ENCODE results near the gene TTYH3. TPM values are rescaled to one million over a fixed set of nuclear protein-coding genes. Genes with fewer than 3 reads are reported as not detected.

Gene TTYH3
- total and polyA plus RNA-seq, 2 of the 13 experiments (the other 11 are each of a cell fraction or from before 2014, with no cell fraction given): 26.3 to 50.0 TPM

DNA sequence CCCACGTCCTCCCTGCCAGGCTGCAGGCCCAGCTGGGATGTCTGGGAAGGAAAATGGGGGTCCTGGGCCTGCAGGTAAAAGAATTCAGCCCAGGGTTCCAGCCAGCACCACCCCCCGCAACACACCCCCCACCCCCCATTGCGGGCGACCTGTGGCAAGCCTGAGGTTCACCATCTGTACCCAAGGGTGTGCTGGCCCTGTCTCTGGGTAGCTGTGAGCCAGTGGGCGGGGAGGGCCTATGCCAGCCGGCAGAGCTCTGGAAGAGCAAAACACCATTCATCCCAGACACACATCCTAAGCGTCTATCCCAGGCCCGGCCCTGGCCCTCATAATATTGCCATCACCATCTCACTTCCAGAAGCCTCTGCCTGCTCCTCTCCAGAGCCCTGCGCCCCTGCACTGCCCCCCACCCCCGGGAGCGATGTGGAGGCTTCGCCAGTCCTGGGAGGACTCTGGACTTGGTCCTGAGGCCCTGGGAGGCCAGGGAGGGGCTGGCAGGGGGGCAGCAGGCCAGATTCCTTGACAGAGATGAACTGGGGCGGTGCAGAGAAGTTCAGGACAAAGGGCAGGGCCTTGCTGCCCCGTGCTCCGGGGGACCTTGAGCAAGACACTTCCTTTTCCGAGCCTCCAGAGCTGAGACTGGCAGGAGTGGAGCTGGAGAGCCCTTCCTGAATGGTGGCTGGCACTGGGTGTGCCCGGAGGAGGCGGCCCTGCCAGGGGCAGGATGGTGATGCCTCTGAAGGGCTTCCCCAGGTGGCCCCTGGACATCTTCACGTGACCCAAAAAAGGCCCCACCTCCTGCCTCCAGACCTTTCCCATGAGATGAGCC is 8.7 kb upstream of the TTYH3 start (continued):
- TF ChIP-seq ZNF530 (CRISPR knock-in tag; IDR thresholded peaks at IDR 0.05; ENCODE audit: low read depth): no peak
- TF ChIP-seq NRL (CRISPR knock-in tag; IDR thresholded peaks at IDR 0.05; ENCODE audit: borderline replicate concordance): no peak; the same call in 1 of the 2 replicates
- TF ChIP-seq GATAD1 (CRISPR knock-in tag; IDR thresholded peaks at IDR 0.05): no peak; the same call in 1 of the 2 replicates
- peak; percentile 66 for TF ChIP-seq RBFOX2 (IDR thresholded peaks at IDR 0.05; ENCODE audit: low read depth, low read length)
- TF ChIP-seq HDAC6 (IDR thresholded peaks at IDR 0.05; ENCODE audit: low read depth, low read length): no peak
- TF ChIP-seq ZNF354B (CRISPR knock-in tag; IDR thresholded peaks at IDR 0.05): no peak
- no peak for TF ChIP-seq PRPF4 (IDR thresholded peaks at IDR 0.05; ENCODE audit: low read depth, low read length, poor library complexity, severe bottlenecking)
- peak; percentile 37; the same call in 1 of the 2 replicates for TF ChIP-seq REPIN1 (CRISPR knock-in tag; IDR thresholded peaks at IDR 0.05; ENCODE audit: borderline replicate concordance, low read depth)
- TF ChIP-seq SNRNP70 (IDR thresholded peaks at IDR 0.05; ENCODE audit: low read depth, low read length): no peak
- TF ChIP-seq RBAK (CRISPR knock-in tag; IDR thresholded peaks at IDR 0.05): no peak
- TF ChIP-seq HOXA3 (CRISPR knock-in tag; IDR thresholded peaks at IDR 0.05): peak; percentile 89
- TF ChIP-seq, protein P1, sequence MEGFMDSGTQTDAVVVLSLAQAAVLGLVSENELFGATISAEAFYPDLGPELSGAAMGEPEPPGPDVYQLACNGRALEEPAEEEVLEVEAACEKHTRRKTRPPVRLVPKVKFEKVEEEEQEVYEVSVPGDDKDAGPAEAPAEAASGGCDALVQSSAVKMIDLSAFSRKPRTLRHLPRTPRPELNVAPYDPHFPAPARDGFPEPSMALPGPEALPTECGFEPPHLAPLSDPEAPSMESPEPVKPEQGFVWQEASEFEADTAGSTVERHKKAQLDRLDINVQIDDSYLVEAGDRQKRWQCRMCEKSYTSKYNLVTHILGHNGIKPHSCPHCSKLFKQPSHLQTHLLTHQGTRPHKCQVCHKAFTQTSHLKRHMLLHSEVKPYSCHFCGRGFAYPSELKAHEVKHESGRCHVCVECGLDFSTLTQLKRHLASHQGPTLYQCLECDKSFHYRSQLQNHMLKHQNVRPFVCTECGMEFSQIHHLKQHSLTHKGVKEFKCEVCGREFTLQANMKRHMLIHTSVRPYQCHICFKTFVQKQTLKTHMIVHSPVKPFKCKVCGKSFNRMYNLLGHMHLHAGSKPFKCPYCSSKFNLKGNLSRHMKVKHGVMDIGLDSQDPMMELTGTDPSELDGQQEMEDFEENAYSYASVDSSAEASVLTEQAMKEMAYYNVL (CRISPR knock-in tag; IDR thresholded peaks at IDR 0.05; ENCODE audit: borderline replicate concordance): peak; percentile 92; the same call in 1 of the 2 replicates
- TF ChIP-seq ZNF746 (CRISPR knock-in tag; IDR thresholded peaks at IDR 0.05): peak; percentile 89
- peak; percentile 26; the same call in 1 of the 2 replicates for TF ChIP-seq ZNF460 (CRISPR knock-in tag; IDR thresholded peaks at IDR 0.05; ENCODE audit: borderline replicate concordance)
- peak; percentile 30 for TF ChIP-seq ZNF781 (CRISPR knock-in tag; IDR thresholded peaks at IDR 0.05; ENCODE audit: borderline replicate concordance, not compliant biosample characterization)
- TF ChIP-seq RFX5 (IDR thresholded peaks at IDR 0.05; ENCODE audit: low read depth, low read length): no peak
- TF ChIP-seq ZNF382 (CRISPR knock-in tag; IDR thresholded peaks at IDR 0.05; ENCODE audit: borderline replicate concordance): no peak
- no peak; the same call in 1 of the 2 replicates for TF ChIP-seq ZNF335 (CRISPR knock-in tag; IDR thresholded peaks at IDR 0.05)
- TF ChIP-seq TBX2 (CRISPR knock-in tag; IDR thresholded peaks at IDR 0.05; ENCODE audit: borderline replicate concordance): peak; percentile 53; the same call in 1 of the 2 replicates
- TF ChIP-seq SMAD9 (CRISPR knock-in tag; IDR thresholded peaks at IDR 0.05): no peak
- no peak for TF ChIP-seq ZNF644 (CRISPR knock-in tag; IDR thresholded peaks at IDR 0.05; ENCODE audit: low read depth)
- TF ChIP-seq ZNF720 (CRISPR knock-in tag; IDR thresholded peaks at IDR 0.05): no peak
- peak; percentile 77; the same call in 1 of the 2 replicates for TF ChIP-seq ZFP37 (CRISPR knock-in tag; IDR thresholded peaks at IDR 0.05; ENCODE audit: borderline replicate concordance)
- TF ChIP-seq ZNF234 (CRISPR knock-in tag; conservative IDR thresholded peaks at IDR 0.05): no peak
- no peak for TF ChIP-seq IRX3 (CRISPR knock-in tag; IDR thresholded peaks at IDR 0.05; ENCODE audit: borderline replicate concordance, low read depth)
- TF ChIP-seq, protein P2, sequence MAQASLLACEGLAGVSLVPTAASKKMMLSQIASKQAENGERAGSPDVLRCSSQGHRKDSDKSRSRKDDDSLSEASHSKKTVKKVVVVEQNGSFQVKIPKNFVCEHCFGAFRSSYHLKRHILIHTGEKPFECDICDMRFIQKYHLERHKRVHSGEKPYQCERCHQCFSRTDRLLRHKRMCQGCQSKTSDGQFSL (CRISPR knock-in tag; IDR thresholded peaks at IDR 0.05): 0 out of 2 replicates have a peak, but pooled peaks have one; percentile 46
- TF ChIP-seq RARG (CRISPR knock-in tag; IDR thresholded peaks at IDR 0.05; ENCODE audit: low read depth): no peak
- no peak for TF ChIP-seq MATR3 (CRISPR knock-in tag; IDR thresholded peaks at IDR 0.05)
- TF ChIP-seq ZFAT (CRISPR knock-in tag; conservative IDR thresholded peaks at IDR 0.05): no peak
- TF ChIP-seq NKX3-1 (CRISPR knock-in tag; IDR thresholded peaks at IDR 0.05): no peak

All from HepG2 (cell line).